ENCODE data around the gene FBXL19. TPM values are rescaled to one million over a fixed set of nuclear protein-coding genes. Genes with fewer than 3 reads are reported as not detected.

The FBXL19 gene
- total RNA-seq, 2 donors from 2014 or later: 21.9 to 44.8 TPM

GRCh38 chr16:30896889-30897733, 26.3 kb upstream of the FBXL19 start:
- peak; percentile 91 for DNase-seq
- Histone ChIP-seq H3K4me1 (peaks cover 9% of the 10 kb centered on the region), H3K9me3 (no peaks in the 10 kb centered on the region), H3K9ac (ENCODE audit: low read depth in 2 of 2, low read length in 2 of 2) (peak overlapping the region; percentile 73 to 84), H3K4me3 (peak overlapping the region; percentile 27), H3K27ac (peak overlapping the region; percentile 83), H3K27me3 (no peaks in the 10 kb centered on the region), H3K36me3 (no peaks in the 10 kb centered on the region)
- TF ChIP-seq CTCF (IDR thresholded peaks at IDR 0.05): no peak
- intact Hi-C loops (cut with DNase I): no loop called here

GRCh38 chr16:30899794-30900193, 23.6 kb upstream of the FBXL19 start:
- H3K36me3 ChIP-seq: no peaks in the 10 kb centered on the region
- H3K9ac ChIP-seq (ENCODE audit: low read depth in 2 of 2, low read length in 2 of 2): no peak overlapping the region
- peaks cover 5% of the 10 kb centered on the region for H3K4me1 ChIP-seq

GRCh38 chr16:30900588-30900987, 22.8 kb upstream of the FBXL19 start:
- Histone ChIP-seq H3K4me3 (no peak overlapping the region), H3K9me3 (no peaks in the 10 kb centered on the region), H3K36me3 (no peaks in the 10 kb centered on the region), H3K27ac (no peak overlapping the region), H3K27me3 (no peaks in the 10 kb centered on the region), H3K4me1 (peaks cover 3% of the 10 kb centered on the region), H3K9ac (ENCODE audit: low read depth in 2 of 2, low read length in 2 of 2) (no peak overlapping the region)
- no peak for DNase-seq
- intact Hi-C loops (cut with DNase I): loop anchor here (5.0 to 10.0 kb wide), 2 partner anchors 53 to 196 kb away; no protein-coding TSS in a partner anchor
- TF ChIP-seq CTCF (IDR thresholded peaks at IDR 0.05): no peak

More at GRCh38 chr16:30899794-30900193, 23.6 kb upstream of the FBXL19 start:
- intact Hi-C loops (cut with DNase I): loop anchor here (5.0 to 10.0 kb wide), 2 partner anchors 52 to 195 kb away; no protein-coding TSS in a partner anchor
- TF ChIP-seq CTCF (IDR thresholded peaks at IDR 0.05): no peak
- Histone ChIP-seq H3K27ac (no peak overlapping the region), H3K4me3 (no peak overlapping the region), H3K9me3 (no peaks in the 10 kb centered on the region), H3K27me3 (no peaks in the 10 kb centered on the region)
- no peak for DNase-seq

GRCh38 chr16:30901201-30902028, 22.0 kb upstream of the FBXL19 start:
- Histone ChIP-seq H3K27me3 (no peaks in the 10 kb centered on the region), H3K9ac (ENCODE audit: low read depth in 2 of 2, low read length in 2 of 2) (peak overlapping the region; percentile 71 to 90), H3K36me3 (no peaks in the 10 kb centered on the region), H3K4me3 (peak overlapping the region; percentile 38), H3K4me1 (peaks cover 3% of the 10 kb centered on the region), H3K9me3 (no peaks in the 10 kb centered on the region), H3K27ac (peak overlapping the region; percentile 67)
- no peak for DNase-seq
- intact Hi-C loops (cut with DNase I): loop anchor here (5.0 to 10.0 kb wide), 2 partner anchors 54 to 197 kb away; no protein-coding TSS in a partner anchor
- TF ChIP-seq CTCF (IDR thresholded peaks at IDR 0.05): no peak

Measured in colonic mucosa (tissue), 4 donors.